Loucy (cell line): ENCODE results near the gene SMPD4.
"Not testable (repeated sequence)": the region's sequence is repeated elsewhere in the genome, so short reads cannot be mapped to it uniquely, and the experiment has no call there.

Experiments used
- CTCF ChIP-seq: fragments of 200-600 bp; sonication (generic); conservative IDR thresholded peaks from 2 replicates; pipeline ENCODE4 v1.5.1; 2014; ENCODE audit warnings: mild to moderate bottlenecking, antibody characterized with exemption, low read length
- EZH2phosphoT487 ChIP-seq: fragments of 200-600 bp; IDR thresholded peaks from 2 replicates; pipeline ENCODE4 v1.6.1; 2018; ENCODE audit warnings: antibody characterized with exemption, mild to moderate bottlenecking, moderate library complexity, borderline replicate concordance

DNA sequence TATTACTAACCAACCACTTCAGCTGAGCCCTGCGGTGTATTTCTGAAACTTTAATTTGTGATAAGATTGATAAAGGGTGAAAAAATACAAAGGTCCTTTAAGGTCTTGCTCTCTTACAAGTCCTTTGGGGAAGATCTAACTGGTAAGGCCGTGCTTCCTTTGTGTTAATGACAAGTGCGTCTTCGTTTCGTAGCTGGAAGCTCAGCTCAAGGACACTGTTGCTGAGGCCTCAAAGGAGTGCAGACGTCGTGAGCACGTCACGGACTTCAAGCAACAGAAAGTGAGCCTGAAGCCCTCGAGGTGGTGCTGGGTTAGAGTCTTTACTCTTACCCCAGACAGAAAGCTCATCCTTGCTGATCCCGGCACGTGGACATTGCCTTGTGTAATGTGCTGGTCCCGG lies 25.6 kb upstream of the SMPD4 start:
- not testable (repeated sequence) for TF ChIP-seq CTCF, EZH2phosphoT487
